OCI-LY3 (cell line): ENCODE data around the gene KCTD16.

Experiments used
- EZH2phosphoT487 ChIP-seq: fragments of 200-600 bp; shearing (Covaris generic); IDR thresholded peaks from 2 replicates; pipeline ENCODE4 v1.6.1; 2018; ENCODE audit warnings: antibody characterized with exemption, mixed run types, low read depth
- TF ChIP-seq, protein P1 (sequence below): fragments of 200-600, 300-600 bp; sonication (generic); IDR thresholded peaks from 2 replicates; pipeline ENCODE4 v1.5.1; 2014; ENCODE audit warnings: antibody characterized with exemption, low read length, low read depth

GRCh38 chr5:144304688-144305087 lies 134.0 kb downstream of the KCTD16 start:
- TF ChIP-seq, protein P1, sequence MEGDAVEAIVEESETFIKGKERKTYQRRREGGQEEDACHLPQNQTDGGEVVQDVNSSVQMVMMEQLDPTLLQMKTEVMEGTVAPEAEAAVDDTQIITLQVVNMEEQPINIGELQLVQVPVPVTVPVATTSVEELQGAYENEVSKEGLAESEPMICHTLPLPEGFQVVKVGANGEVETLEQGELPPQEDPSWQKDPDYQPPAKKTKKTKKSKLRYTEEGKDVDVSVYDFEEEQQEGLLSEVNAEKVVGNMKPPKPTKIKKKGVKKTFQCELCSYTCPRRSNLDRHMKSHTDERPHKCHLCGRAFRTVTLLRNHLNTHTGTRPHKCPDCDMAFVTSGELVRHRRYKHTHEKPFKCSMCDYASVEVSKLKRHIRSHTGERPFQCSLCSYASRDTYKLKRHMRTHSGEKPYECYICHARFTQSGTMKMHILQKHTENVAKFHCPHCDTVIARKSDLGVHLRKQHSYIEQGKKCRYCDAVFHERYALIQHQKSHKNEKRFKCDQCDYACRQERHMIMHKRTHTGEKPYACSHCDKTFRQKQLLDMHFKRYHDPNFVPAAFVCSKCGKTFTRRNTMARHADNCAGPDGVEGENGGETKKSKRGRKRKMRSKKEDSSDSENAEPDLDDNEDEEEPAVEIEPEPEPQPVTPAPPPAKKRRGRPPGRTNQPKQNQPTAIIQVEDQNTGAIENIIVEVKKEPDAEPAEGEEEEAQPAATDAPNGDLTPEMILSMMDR, result no peak
- TF ChIP-seq EZH2phosphoT487, result no peak
